Heart left ventricle (tissue), 13 donors: ENCODE measurements around the gene ZNF862.

Experiments
- POLR2A ChIP-seq, 2 donors: fragments of 450-650 bp; IDR thresholded peaks; one replicate each; pipeline ENCODE4 v1.6.1; 2017; ENCODE audit warnings: antibody characterized with exemption in 2 of 2, mild to moderate bottlenecking in 2 of 2, moderate library complexity in 2 of 2
- TF ChIP-seq, protein P1 (sequence below), 12 donors: fragments of 200-600 bp; sonication (generic) in 4 of 12; IDR thresholded peaks; one replicate each; pipeline versions ENCODE4 v1.5.0 to v1.8.0; 2018 to 2022; ENCODE audit warnings: antibody characterized with exemption in 12 of 12, mild to moderate bottlenecking in 5 of 12
- donor health status: ischemic (EF 13 %, LVEDD 7.1; RV severe dilation, severe dysfunction).
- donor health status: DM: no; HTN: yes; CAD: no.
- donor health status: DM: no; HTN: no; CAD: no.
- donor health status: ischemic (EF 25% LVEDD 6.9; RV normal size, moderate dysfunction).
- donor health status: ischemic (EF 25% LVEDD 5.7; RV mildly dilated, moderate dysfunction).
- donor health status: ischemic (EF 35%, LVEDD 5.7; RV mildly dilated, moderate dysfunction).
- donor health status: nonischemic (EF 11% LVEDD 7.7; RV severe dilation, severe dysfunction).
- donor health status: DM: yes; HTN: yes; CAD: no.
- donor health status: PGD.
- donor health status: ischemic (EF 29% LVEDD 5.4; RV normal size, mild dysfunction).
- donor health status: nonischemic (EF 23%, LVEDD 6.1; RV moderate dilation, normal function).

- TF ChIP-seq, protein P1, sequence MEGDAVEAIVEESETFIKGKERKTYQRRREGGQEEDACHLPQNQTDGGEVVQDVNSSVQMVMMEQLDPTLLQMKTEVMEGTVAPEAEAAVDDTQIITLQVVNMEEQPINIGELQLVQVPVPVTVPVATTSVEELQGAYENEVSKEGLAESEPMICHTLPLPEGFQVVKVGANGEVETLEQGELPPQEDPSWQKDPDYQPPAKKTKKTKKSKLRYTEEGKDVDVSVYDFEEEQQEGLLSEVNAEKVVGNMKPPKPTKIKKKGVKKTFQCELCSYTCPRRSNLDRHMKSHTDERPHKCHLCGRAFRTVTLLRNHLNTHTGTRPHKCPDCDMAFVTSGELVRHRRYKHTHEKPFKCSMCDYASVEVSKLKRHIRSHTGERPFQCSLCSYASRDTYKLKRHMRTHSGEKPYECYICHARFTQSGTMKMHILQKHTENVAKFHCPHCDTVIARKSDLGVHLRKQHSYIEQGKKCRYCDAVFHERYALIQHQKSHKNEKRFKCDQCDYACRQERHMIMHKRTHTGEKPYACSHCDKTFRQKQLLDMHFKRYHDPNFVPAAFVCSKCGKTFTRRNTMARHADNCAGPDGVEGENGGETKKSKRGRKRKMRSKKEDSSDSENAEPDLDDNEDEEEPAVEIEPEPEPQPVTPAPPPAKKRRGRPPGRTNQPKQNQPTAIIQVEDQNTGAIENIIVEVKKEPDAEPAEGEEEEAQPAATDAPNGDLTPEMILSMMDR (IDR thresholded peaks at IDR 0.05): no peak
- no peak for TF ChIP-seq POLR2A (IDR thresholded peaks at IDR 0.05)
Measured at GRCh38 chr7:149815121-149815520, 23.1 kb upstream of the ZNF862 start.
